Neural progenitor cell (in vitro differentiated cells): ENCODE measurements around the gene TNNI3. TPM values are rescaled to one million over a fixed set of nuclear protein-coding genes. Genes with fewer than 3 reads are reported as not detected.

Experiments
- DNase-seq: peaks from one replicate; pipeline ENCODE4 v3.0.0-alpha.2; 2016; ENCODE audit warnings: low spot score
- H2AFZ ChIP-seq: fragments of 200-600 bp; sonication (generic); replicated peaks from 2 replicates; pipeline ENCODE4 v1.6.1; 2016; ENCODE audit warnings: antibody characterized with exemption
- H3F3A ChIP-seq: fragments of 200-600 bp; sonication (generic); 2 replicates; pipeline ENCODE4 v1.6.1; 2016; ENCODE audit warnings: antibody characterized with exemption, low read depth
- H3K27ac ChIP-seq: fragments of 200-600 bp; sonication (generic); 2 replicates; pipeline ENCODE4 v1.5.1; 2016; ENCODE audit warnings: mild to moderate bottlenecking
- H3K27me3 ChIP-seq: fragments of 200-600 bp; sonication (generic); 2 replicates; pipeline ENCODE4 v1.6.1; 2016; ENCODE audit warnings: mild to moderate bottlenecking, moderate library complexity
- H3K36me3 ChIP-seq: fragments of 200-600 bp; sonication (generic); 2 replicates; pipeline ENCODE4 v1.5.1; 2016
- H3K4me1 ChIP-seq: fragments of 200-600 bp; sonication (generic); 2 replicates; pipeline ENCODE4 v1.6.1; 2016; ENCODE audit warnings: mixed run types
- H3K4me2 ChIP-seq: fragments of 200-600 bp; sonication (generic); 2 replicates; pipeline ENCODE4 v1.6.1; 2016
- H3K4me3 ChIP-seq: fragments of 200-600 bp; sonication (generic); 2 replicates; pipeline ENCODE4 v1.5.1; 2016
- H3K79me2 ChIP-seq: fragments of 200-600 bp; sonication (generic); 2 replicates; pipeline ENCODE4 v1.6.1; 2016; ENCODE audit warnings: low read depth
- H3K9ac ChIP-seq: fragments of 200-600 bp; sonication (generic); 2 replicates; pipeline ENCODE4 v1.6.1; 2016
- H3K9me3 ChIP-seq: fragments of 200-600 bp; sonication (generic); 2 replicates; pipeline ENCODE4 v1.5.1; 2016; ENCODE audit warnings: low read depth
- H4K20me1 ChIP-seq: fragments of 200-600 bp; sonication (generic); 2 replicates; pipeline ENCODE4 v1.6.1; 2016; ENCODE audit warnings: low read depth
- H3K27ac Mint-ChIP-seq: 3 replicates; pipeline ENCODE4 v1.8.0; 2021; ENCODE audit warnings: mixed read lengths
- H3K27me3 Mint-ChIP-seq: 2 replicates; pipeline ENCODE4 v1.8.0; 2022; ENCODE audit warnings: low read depth, mild to moderate bottlenecking, inconsistent platforms, moderate library complexity, mixed read lengths; ENCODE audit not compliant: insufficient read depth
- H3K36me3 Mint-ChIP-seq: 3 replicates; pipeline ENCODE4 v1.8.0; 2021; ENCODE audit warnings: mixed read lengths
- H3K4me1 Mint-ChIP-seq: 3 replicates; pipeline ENCODE4 v1.8.0; 2021; ENCODE audit warnings: mixed read lengths
- H3K4me3 Mint-ChIP-seq: 3 replicates; pipeline ENCODE4 v1.8.0; 2021; ENCODE audit warnings: mild to moderate bottlenecking, moderate library complexity, mixed read lengths
- H3K9me3 Mint-ChIP-seq: 3 replicates; pipeline ENCODE4 v1.8.0; 2020; ENCODE audit warnings: mixed read lengths
- EZH2 ChIP-seq: fragments of 200-600 bp; sonication (generic); IDR thresholded peaks from 2 replicates; pipeline ENCODE4 v1.6.1; 2017; ENCODE audit warnings: antibody characterized with exemption, mild to moderate bottlenecking, moderate library complexity
- EZH2phosphoT487 ChIP-seq: fragments of 200-600 bp; sonication (generic); IDR thresholded peaks from 2 replicates; pipeline ENCODE4 v1.6.1; 2017; ENCODE audit warnings: antibody characterized with exemption
- total RNA-seq: library from RNA; depleted of rRNA; stranded (reverse); fragments of >200 nt; gene quantifications from 2 replicates; pipeline ENCODE4 v1.2.3, GENCODE V29; 2015; ENCODE audit warnings: low replicate concordance
- TF ChIP-seq, protein P1 (sequence below): fragments of 200-600 bp; sonication (generic); IDR thresholded peaks from 2 replicates; pipeline ENCODE4 v1.5.1; 2017; ENCODE audit warnings: antibody characterized with exemption, mild to moderate bottlenecking

The TNNI3 gene
- total RNA-seq, 1 donor from 2014 or later: 22.2 TPM

DNA sequence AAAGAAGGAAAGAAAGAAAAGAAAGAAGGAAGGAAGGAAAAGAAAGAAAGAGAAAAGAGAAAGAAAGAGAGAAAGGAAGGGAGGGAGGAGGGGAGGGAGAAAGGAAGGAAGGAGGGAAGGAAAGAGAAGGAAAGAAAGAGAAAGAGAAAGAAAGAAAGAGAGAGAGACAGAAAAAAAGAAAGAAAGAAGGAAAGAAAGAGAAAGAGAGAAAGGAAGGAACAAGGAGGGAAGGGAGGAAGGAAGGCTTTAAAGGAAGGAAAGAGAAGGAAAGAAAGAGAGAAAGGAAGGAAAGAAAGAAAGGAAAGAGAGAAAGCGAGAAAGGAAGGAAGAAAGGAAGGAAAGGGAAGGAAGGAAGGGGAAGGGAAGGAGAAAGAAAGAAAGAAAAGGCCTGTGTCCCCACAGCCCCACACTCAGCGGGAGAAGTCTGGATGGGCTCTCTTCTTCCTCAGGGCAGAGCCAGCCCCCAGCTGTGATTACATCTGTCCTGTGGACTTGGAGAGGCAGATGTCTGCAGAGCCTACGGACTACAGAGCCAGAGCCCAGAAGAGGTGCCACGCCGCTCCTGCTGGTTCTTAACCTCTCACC lies 42.2 kb upstream of the TNNI3 start:
- Histone ChIP-seq H3K27ac (no peak overlapping the region), H3K27me3 (peaks cover 11% of the 10 kb centered on the region), H2AFZ (no peak overlapping the region), H3K9me3 (no peaks in the 10 kb centered on the region), H3K36me3 (no peaks in the 10 kb centered on the region), H3K79me2 (no peaks in the 10 kb centered on the region), H3K4me3 (no peak overlapping the region), H3K4me1 (no peaks in the 10 kb centered on the region), H3K9ac (no peak overlapping the region), H4K20me1 (no peaks in the 10 kb centered on the region), H3K4me2 (no peak overlapping the region), H3F3A (no peaks in the 10 kb centered on the region)
- no peaks in the 10 kb centered on the region for H3K9me3 Mint-ChIP-seq
- peaks cover 12% of the 10 kb centered on the region for H3K27me3 Mint-ChIP-seq
- H3K36me3 Mint-ChIP-seq: no peaks in the 10 kb centered on the region
- H3K27ac Mint-ChIP-seq: no peak overlapping the region
- H3K4me1 Mint-ChIP-seq: no peaks in the 10 kb centered on the region
- no peak for DNase-seq
- TF ChIP-seq EZH2phosphoT487: no peak
- TF ChIP-seq, protein P1, sequence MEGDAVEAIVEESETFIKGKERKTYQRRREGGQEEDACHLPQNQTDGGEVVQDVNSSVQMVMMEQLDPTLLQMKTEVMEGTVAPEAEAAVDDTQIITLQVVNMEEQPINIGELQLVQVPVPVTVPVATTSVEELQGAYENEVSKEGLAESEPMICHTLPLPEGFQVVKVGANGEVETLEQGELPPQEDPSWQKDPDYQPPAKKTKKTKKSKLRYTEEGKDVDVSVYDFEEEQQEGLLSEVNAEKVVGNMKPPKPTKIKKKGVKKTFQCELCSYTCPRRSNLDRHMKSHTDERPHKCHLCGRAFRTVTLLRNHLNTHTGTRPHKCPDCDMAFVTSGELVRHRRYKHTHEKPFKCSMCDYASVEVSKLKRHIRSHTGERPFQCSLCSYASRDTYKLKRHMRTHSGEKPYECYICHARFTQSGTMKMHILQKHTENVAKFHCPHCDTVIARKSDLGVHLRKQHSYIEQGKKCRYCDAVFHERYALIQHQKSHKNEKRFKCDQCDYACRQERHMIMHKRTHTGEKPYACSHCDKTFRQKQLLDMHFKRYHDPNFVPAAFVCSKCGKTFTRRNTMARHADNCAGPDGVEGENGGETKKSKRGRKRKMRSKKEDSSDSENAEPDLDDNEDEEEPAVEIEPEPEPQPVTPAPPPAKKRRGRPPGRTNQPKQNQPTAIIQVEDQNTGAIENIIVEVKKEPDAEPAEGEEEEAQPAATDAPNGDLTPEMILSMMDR: no peak
- no peak for TF ChIP-seq EZH2
- H3K4me3 Mint-ChIP-seq: no peak overlapping the region

DNA sequence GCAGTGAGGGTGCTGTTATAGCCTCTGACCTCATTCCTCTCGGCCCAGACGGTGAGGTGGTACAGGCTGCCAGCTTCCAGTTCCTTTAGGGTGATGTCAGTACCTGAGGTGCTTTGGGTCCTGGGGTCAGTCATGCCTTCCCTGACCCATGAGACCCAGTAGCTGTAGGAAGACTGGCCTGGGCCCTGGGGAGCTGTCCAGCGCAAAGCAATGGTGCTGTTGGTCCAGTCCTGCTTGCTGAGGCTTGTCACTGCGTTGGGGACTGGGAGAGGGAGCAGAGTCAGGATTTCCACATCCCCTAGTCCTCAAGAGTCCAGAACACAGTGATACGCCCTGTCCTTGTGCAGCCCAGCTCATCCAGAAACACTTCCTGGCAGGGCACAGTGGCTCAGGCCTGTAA lies 41.1 kb upstream of the TNNI3 start:
- Histone ChIP-seq H3K4me3 (no peak overlapping the region), H3K79me2 (no peaks in the 10 kb centered on the region), H3K27ac (no peak overlapping the region), H3K4me1 (no peaks in the 10 kb centered on the region), H3K27me3 (peaks cover 11% of the 10 kb centered on the region), H4K20me1 (no peaks in the 10 kb centered on the region), H3K4me2 (no peak overlapping the region), H3K9me3 (no peaks in the 10 kb centered on the region), H3K36me3 (no peaks in the 10 kb centered on the region), H3F3A (no peaks in the 10 kb centered on the region), H3K9ac (no peak overlapping the region), H2AFZ (no peak overlapping the region)
- peak; percentile 29 for DNase-seq
- no peaks in the 10 kb centered on the region for H3K36me3 Mint-ChIP-seq
- H3K27me3 Mint-ChIP-seq: peaks cover 14% of the 10 kb centered on the region
- TF ChIP-seq, protein P1: no peak
- TF ChIP-seq EZH2phosphoT487 (no peak), EZH2 (no peak)
- no peak overlapping the region for H3K27ac Mint-ChIP-seq
- no peaks in the 10 kb centered on the region for H3K9me3 Mint-ChIP-seq
- H3K4me3 Mint-ChIP-seq: no peak overlapping the region
- no peaks in the 10 kb centered on the region for H3K4me1 Mint-ChIP-seq

DNA sequence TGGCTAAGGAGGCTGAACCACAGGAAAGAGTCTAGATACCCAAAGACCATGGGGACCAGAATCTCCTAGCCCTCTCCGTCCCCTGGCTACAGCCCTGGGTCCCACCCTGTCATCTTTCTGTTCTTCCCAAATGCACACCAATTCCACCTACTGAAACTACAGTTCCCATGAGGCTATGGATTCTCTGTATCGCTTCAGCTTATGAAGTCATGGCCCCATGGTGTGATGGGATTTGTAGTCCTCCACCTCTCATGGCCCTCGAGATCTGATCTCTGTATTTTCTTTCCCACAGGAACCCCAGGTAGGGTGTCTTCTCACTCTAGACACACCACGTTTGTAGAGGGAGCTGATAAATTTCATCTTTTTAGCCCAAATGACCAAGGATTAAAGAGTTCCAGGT lies 40.0 kb upstream of the TNNI3 start:
- Histone ChIP-seq H3K9ac (no peak overlapping the region), H4K20me1 (no peaks in the 10 kb centered on the region), H3F3A (no peaks in the 10 kb centered on the region), H3K4me3 (no peak overlapping the region), H3K4me2 (no peak overlapping the region), H3K79me2 (no peaks in the 10 kb centered on the region), H3K4me1 (no peaks in the 10 kb centered on the region), H3K9me3 (no peaks in the 10 kb centered on the region), H3K36me3 (no peaks in the 10 kb centered on the region), H2AFZ (no peak overlapping the region), H3K27me3 (peaks cover 11% of the 10 kb centered on the region), H3K27ac (no peak overlapping the region)
- peak overlapping the region; percentile 51 for H3K27ac Mint-ChIP-seq
- DNase-seq: peak; percentile 39
- TF ChIP-seq, protein P1: no peak
- TF ChIP-seq EZH2phosphoT487 (no peak), EZH2 (no peak)
- H3K27me3 Mint-ChIP-seq: peaks cover 16% of the 10 kb centered on the region
- no peaks in the 10 kb centered on the region for H3K9me3 Mint-ChIP-seq
- no peaks in the 10 kb centered on the region for H3K36me3 Mint-ChIP-seq
- H3K4me1 Mint-ChIP-seq: no peaks in the 10 kb centered on the region
- H3K4me3 Mint-ChIP-seq: peak overlapping the region; percentile 41
